NOMO-1 (cell line): ENCODE measurements around the gene ZNF423.

Source experiments
- DNase-seq, 2 experiments: peaks; one replicate each; lab custom pipeline; 2025; ENCODE audit not compliant: unreplicated experiment in 2 of 2; lab: John Stamatoyannopoulos, UW

The ZNF423 gene

DNA sequence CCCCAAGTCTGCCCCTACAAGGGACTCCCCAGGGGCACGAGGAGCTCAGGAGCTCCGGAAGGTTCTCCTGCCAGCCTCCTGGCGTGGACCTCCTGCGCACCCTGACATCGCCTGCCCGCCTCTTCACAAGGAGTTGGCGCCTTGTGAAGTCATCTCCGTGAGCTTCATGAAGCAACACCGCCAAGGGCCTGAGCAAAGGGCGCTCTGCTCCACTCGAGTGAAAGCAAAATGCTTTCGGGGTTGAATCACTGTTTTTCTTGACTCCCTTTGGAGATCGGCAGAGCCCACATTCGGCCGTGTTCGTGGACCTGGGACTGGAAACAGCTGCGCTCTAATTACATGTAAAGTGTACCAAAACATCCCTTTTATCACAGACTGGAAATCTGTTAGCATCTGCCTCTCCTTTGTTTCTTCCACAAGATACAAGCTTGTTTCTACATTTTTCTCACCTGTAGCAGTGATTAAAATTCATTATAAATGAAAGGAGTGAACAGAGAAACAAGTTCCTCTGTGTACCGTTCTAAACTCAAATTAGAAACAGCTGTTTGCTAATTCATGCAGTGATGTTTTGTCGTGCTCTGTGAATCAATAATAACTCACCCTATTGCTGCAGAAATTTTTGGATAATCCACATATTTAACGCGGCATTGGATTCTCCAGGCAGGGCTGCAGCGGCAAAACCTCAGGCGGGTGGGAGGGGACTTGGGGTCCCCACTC, 203.3 kb downstream of the ZNF423 start:
- no peak for DNase-seq

DNA sequence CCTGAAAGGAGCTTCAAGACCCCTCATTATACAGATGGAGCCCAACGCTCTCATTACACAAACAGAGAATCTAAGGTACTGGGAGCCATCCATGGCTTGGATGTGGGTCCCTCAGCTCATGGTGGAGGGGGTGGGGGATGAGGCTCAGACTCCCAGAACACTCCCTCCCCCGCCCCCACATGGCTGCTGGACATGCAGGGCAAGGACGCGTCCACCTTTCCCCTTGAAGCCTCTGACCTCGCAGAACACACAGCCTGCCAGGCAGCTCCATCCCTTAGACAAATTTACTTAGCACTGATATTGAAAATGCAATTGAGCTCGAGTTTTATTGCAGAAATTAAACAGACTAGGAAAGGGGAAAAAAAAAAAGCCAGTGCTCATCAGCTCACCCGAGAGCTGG, 203.9 kb downstream of the ZNF423 start:
- DNase-seq = no peak

DNA sequence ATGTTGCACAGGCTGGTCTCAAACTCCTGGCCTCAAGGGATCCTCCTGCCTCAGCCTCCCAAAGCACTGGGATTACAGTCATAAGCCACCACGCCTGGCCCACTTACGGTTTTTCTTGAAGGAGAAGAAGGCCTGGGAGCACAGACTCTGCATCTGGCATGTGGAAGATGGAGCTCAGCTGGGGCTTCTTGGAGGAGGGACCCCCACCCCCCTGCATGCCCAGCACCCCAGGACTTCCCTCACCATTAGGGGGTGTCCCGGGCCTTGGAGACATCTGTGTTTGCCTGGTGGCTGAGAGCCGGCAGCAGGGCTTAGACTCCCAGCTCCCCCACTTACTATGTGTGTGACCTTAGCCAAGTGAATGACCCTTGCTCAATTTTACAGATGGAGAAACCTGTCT, 204.7 kb downstream of the ZNF423 start:
- no peak for DNase-seq

DNA sequence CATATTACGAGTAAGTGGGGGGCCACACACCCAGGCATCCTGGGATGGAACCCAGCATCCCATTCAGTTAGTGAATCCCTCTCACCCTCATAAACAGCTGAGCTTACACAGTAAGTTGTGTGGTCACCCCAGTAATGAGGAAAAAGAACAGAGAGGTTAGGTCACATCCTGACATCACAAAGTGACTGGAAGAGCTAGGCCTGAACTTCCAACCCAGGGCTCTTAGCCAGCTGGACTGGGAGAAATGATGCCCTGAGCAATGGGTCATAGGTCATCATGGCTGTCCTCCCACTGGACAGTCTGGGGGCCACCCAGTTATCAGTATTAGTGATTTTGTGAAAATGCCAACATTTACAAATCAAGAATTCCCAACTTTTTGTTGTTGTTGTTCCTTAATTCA, 205.3 kb downstream of the ZNF423 start:
- no peak for DNase-seq

DNA sequence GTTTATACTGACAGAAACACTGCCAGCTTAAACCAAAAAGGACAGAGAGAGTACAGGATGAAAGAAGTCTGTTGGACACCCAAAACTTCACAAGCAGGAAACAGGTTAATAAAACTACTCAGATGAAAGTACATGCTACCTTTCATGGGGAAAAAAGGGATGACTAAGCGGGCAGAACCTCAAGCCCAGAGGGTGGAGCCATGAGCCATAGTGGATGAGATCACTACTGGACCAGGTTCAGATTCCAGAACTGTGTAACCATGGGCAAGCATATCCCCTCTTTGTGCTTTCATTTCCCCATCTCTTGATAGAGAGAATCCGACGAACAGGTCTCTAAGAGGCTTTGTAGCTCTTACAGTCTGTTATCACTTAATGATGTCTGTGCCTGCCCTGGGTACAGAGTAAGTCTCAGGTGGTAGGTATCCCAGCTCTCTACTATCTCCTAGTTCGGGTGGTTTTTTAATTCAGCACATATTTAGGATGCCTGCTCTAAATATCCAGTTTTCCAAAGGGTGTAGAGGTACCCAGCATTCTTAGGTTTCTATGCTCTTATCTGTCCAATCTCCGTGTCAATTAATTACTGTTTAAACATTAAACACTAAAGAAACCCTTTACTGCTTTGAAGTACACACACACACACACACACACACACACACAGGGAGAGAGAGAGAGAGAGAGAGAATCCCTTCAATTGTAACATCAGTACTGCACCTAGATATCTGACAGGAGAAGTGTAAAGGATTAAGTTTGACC, 206.7 kb downstream of the ZNF423 start:
- DNase-seq = no peak

DNA sequence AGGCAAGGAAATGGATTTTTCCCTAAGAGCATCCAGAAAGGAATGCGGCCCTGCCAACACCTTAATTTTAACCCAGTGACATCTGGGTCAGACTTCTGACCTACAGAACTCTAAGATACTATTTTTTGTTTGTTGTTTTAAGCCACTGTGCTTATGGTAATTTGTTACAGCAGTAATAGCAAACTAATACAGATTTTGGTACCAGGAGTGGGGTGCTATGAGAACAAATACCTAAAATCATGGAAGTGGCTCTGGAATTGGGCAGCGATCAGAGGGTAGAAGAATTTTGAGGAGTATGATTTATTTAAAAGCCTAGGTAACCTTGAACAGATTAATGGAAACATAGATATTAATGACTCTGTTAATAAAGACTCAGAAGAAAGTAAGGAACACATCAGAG, 208.2 kb downstream of the ZNF423 start:
- DNase-seq = no peak

DNA sequence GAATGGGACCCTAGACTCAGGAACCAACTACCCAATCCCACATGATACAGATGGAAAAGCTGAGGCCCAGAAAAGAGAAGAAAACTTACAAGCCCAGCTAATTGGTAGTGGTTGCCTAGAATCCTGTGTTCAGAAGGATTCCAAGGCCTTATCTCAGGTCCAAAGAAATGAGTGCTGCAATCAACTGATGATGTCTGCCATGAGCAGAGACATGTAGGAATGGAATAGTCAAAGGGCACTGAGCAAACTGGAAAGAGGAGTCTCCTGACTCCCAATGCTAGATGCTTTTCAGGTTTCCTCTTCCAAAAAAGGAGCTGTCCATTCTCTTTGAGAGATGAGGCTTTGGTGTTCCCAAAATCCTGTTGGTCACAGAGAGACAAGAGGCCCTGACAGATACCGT, 210.6 kb downstream of the ZNF423 start:
- DNase-seq = no peak

DNA sequence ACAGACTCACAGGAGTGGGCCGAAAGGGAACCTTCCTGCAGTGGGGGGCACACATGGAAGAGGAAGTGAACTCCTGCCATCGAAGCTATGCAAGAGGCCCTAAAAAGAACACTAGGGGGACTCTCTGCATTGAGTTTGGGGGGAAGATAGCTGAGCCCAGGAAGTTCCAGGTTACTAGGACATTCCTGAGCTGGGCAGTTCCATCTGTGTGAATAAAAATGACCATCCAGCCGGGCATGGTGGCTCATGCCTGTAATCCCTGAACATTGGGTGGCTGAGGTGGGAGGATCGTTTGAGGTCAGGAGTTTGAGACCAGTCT, 211.8 kb downstream of the ZNF423 start:
- DNase-seq = no peak

DNA sequence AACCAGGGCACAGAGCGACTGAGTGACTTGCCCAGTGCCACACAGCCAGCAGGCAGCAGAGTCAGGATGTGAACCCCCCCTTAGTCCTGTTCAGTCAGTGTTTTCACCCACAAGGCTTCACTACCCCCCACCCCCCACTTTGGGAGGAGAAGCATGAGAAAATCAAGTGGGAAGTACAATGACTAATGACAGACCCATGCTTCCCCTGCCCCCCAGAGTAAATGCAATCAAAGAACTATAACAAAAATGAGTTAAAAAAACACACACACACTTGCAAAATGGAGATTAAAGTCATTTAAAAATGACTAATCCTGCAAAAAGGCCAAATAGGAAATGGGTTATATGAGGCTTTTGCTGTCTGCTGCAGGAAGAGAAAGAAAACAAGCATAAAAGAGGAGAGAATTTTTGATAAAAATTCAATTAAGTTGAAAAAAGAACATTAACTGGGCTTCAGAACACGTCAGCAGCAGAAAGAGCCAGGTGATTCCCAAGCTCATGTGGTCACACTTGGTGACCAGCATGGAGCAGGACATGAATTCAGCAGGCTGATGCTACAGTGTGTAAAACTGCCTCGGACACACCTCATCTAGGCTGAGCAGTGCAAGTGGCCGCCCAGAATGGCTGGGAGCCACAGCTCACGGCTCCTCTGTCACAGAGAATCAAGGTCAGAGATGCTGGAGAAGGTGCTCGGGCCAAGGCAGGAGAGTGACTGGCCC, 212.3 kb downstream of the ZNF423 start:
- no peak for DNase-seq

DNA sequence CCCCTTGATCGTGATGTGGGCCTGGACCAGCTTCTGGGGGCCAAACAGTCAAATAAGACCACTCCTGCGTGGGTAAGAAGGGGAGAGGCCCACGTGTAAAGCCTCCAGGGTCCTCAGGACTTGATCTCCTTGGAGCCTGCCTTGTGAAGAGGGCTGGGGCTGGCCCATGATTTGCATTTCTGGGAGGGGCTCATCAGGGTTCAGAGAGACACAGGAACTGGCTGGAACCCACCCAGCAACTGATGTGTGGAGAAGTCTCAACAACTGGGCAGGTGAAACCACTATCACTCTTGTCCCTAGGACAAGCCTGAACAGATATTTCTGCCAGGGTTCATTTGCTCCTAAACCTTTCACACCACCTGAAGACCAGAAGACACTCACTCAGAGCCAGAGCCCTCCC, 214.7 kb downstream of the ZNF423 start:
- DNase-seq = no peak

DNA sequence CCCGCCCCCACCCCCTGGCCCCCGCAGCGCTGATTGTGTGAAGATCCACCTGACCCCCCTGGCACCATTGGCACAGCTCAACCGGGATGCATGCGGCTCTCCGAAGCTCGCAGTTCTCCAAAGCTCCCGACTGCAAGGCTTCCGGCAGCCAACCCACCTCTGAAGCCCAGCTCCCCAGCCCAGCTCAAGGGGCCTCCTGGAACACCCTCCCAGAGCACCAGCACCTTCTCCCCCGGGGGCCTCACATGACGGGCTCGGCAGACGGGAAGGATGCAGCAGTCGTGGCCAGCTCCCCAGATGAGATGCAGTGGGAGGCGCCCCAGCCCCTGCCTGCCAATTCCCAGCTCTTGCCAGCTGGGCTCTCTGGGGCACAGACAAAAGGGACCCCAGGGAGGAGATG, 215.3 kb downstream of the ZNF423 start:
- DNase-seq = no peak

DNA sequence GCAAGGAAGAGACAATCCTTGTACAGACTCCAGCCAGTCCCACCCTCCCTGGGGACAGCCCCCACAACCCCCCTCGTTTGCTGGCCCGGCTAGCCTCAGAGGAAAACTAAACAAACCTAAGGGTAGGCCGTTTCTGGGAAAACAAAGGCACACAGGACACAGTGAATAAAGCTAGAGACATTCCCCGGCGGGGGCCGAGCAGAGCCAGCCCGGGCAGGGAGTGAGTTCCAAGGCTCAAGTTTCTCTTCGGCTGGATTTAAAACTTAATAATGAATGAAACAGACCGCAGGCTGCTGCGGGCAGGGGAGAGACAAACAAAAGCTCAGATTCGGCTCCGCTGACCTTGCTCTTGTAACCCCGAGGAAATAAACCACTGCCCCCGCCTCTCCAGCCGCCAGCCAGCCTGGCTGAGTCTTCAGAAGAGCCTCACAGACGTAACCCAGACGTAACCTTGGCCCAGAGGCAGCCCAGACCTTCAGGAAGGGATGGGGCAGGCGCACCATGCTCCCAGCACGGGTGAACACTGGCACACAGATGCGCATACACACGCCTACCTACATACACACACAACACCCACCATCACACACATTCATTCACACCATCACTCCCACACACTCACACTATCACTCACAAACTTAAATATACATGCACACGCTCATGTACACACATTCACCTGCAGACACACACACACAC, 216.0 kb downstream of the ZNF423 start:
- DNase-seq = no peak

DNA sequence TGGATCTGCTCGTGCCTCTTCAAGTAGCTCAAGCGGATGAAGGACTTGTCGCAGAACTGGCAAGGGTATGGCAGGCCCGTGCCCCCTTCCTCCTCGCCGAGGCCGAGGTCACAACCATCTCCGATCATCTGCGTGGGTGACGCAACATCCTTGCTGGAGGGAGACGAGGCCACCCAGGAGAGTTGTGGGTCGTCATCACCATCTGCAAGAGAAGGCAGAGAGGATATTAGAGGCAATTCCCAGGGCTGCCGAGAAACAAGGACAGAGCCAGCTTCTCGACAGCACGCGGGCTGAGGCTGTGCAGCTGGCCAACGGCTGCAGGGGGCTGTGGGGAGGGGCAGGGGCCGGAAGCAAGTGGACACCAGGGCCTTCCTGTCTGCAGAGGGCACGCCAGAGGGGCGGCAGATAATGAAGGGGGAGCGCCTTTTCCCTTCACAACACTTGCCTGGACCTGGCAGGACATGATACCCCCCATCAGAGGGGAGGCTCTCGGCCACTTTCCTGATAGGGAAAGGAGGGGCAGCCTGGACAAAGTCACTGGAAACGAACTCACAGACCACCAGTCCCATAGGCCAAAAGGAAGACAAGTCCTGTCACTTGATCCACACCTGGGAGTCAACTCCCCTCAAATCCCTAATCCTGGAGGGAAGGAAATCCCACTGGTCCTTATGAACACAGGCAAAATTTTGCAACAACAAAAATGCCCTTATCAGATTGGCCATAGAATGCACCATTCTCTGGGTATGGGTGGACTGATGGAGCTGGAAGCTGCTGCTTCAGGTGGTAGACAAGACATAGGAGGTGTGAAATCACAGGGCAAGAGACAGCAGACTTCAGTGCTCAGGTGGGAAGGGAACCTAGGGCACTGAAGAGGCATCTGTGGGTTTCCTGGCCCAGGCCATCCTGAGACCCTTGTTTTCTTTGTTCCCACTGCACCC, 217.0 kb downstream of the ZNF423 start:
- no peak for DNase-seq

DNA sequence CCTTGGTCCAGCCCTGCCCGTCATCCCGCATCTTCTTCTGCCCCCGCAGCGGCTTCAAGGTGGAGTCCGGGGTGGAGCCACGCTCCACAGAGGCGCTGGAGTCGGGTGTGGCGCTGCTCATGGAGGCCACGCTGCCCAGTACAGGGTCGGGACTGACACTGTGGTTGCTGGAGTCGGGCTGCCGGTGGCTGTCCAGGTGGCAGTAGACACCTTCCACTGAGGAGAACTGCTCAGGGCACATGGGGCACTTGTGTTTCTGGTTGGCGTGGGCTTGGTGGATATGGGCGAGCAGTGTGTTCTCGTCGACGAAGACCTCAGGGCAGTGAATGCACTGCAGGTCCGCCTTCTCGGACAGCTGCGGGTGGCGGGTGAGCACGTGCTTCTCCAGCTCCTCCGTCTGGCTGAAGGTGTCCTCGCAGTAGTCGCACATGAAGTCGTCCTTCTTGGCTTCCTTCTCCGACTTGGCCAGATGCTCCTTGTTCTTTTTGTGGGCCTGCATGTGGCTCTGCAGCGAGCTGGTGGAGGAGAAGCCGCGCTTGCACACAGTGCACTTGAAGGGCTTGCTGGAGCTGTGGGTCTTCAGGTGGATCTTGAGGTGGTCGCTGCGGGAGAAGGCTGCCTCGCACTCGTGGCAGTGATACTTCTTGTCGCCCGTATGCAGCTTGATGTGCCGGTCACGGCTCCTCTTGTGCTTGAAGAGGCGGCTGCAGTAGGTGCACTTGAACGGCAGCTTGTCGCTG, 217.8 kb downstream of the ZNF423 start:
- DNase-seq = no peak

DNA sequence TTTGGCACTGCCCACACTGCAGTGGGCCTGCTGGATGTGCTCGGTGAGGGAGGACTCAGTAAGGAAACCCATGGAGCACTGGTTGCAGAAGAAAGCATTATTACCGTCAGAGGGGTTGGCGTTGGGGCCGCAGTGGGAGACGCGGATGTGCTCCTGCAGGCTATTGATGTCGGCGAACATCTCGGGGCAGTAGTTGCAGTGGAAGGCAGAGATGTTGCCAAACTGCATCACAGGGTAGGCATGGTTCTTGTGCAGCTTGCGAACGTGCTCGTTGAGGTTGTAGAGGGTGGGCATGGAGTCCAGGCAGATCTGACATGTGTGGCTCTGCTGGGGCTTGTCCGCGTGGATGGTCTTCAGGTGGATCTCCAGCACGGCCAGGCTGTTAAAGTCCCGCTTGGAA, 218.4 kb downstream of the ZNF423 start:
- DNase-seq = no peak

DNA sequence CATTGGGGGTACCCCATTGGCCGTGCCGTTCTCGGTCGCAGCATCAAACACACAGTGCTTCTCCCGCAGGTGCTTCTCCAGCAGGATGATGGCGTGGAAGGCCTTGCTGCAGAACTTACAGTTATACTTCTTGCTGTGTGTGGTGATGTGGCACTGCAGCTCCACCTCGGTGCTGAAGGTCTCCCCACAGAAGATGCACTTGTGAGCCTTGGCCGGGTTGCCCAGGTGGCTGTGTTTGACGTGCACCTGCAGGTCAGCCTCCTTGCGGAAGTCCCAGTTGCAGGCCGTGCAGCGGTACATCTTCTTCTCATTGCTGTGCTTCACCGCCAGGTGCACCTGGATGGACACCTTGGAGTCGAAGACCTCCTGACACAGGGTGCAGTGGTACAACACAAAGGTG, 219.3 kb downstream of the ZNF423 start:
- no peak for DNase-seq

DNA sequence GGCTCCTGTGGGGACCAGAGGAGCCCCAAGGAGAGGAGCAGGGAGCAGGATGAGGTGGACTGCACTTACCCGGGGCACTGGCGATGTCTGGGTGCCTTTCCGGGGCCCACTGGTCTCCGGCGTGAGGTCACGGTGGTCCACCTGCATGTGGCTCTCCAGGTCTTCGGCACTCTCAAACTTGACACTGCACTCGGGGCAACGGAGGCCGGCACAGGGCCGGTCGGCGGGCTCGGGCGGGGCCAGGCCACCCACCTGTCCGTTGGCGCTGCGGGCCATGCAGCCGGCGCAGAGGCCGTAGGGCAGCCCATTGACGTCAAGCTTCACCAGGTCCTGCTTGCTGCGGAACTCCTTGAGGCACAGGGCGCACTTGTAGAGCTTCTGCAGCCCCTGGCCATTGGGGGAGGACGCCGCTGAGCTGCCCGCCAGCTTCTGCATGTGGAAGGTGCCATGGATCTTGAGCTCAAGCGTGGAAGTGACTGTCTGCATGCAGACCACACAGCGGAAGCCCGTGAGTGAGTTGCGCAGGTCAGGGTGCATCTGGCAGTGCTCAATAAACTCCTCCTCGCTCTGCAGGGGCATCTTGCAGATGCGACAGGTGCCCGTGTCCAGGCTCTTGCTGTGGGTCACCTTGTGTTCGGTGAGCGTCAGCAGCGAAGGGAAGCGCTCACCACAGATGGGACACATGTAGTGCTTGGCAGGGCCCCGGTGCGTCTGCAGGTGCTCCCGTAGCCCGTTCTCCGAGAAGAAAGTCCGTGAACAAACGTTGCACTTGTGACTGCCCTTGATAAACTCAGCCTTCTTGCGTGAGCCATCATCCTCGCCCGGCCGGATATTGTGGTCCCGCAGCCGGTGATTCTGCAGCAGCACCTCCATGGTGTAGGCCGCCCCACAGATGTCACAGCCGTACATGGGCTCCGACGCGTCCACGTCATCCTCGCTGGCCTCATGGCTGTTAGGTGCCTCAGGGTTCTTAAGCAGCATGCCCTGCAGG, 220.0 kb downstream of the ZNF423 start:
- no peak for DNase-seq

DNA sequence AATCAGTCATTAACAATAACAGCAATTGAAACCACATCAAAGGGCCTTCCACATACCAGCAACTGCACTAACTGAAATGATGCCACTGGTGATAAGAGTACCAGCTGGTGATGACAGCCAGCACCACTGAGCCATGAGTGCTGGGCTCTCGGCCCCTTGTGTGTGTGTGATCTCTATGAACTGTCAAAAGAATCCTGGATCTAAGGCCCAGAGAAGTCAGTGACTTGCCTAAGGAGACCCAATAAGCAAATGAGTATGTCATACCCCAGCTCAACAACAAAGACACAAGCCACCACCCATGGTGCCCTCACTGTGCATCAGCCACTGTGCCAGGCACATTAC, 220.9 kb downstream of the ZNF423 start:
- DNase-seq = no peak
